ENCODE results near the gene FAM20B.
"Not testable (repeated sequence)": the region's sequence is repeated elsewhere in the genome, so short reads cannot be mapped to it uniquely, and the experiment has no call there.

FAM20B gene

GRCh38 chr1:179034720-179035119 is 9.0 kb downstream of the FAM20B start:
- no peak for TF ChIP-seq TAF1 (IDR thresholded peaks at IDR 0.05; ENCODE audit: low read depth, low read length)
- no peak for TF ChIP-seq POLR2AphosphoS5 (IDR thresholded peaks at IDR 0.05; ENCODE audit: low read depth, low read length)
- peak; percentile 39; the same call in 1 of the 2 replicates for TF ChIP-seq SPI1 (IDR thresholded peaks at IDR 0.05; ENCODE audit: low read depth, low read length)
- TF ChIP-seq PAX5 (IDR thresholded peaks at IDR 0.05; ENCODE audit: insufficient read depth, low read length, severe bottlenecking) = no peak
- TF ChIP-seq POLR2A (IDR thresholded peaks at IDR 0.05; ENCODE audit: low read depth, low read length) = no peak
- DNase-seq (ENCODE audit: insufficient read length, low spot score) (no peak), FAIRE-seq (peak; percentile 82)

GRCh38 chr1:179036844-179037465 is 11.3 kb downstream of the FAM20B start:
- peak; percentile 78 for FAIRE-seq
- no peak for DNase-seq (ENCODE audit: insufficient read length, low spot score)
- TF ChIP-seq POLR2A (IDR thresholded peaks at IDR 0.05; ENCODE audit: low read depth, low read length) (no peak), TAF1 (IDR thresholded peaks at IDR 0.05; ENCODE audit: low read depth, low read length) (no peak), POU2F2 (IDR thresholded peaks at IDR 0.05; ENCODE audit: low read depth, low read length) (no peak), POLR2AphosphoS5 (IDR thresholded peaks at IDR 0.05; ENCODE audit: low read depth, low read length) (no peak), PAX5 (IDR thresholded peaks at IDR 0.05; ENCODE audit: insufficient read depth, low read length, severe bottlenecking) (no peak), SPI1 (IDR thresholded peaks at IDR 0.05; ENCODE audit: low read depth, low read length) (no peak)

- no peak for FAIRE-seq
- TF ChIP-seq POLR2A (IDR thresholded peaks at IDR 0.05; ENCODE audit: low read depth, low read length) (no peak), POLR2AphosphoS5 (IDR thresholded peaks at IDR 0.05; ENCODE audit: low read depth, low read length) (no peak), PAX5 (IDR thresholded peaks at IDR 0.05; ENCODE audit: insufficient read depth, low read length, severe bottlenecking) (no peak), TAF1 (IDR thresholded peaks at IDR 0.05; ENCODE audit: low read depth, low read length) (no peak)
- DNase-seq (ENCODE audit: insufficient read length, low spot score) = no peak
Observed at GRCh38 chr1:179038528-179039281, 13.0 kb downstream of the FAM20B start.

- not testable (repeated sequence) for DNase-seq (ENCODE audit: insufficient read length, low spot score); FAIRE-seq
Observed at GRCh38 chr1:179039502-179040174, 13.9 kb downstream of the FAM20B start.

- FAIRE-seq; DNase-seq (ENCODE audit: insufficient read length, low spot score): not testable (repeated sequence)
Observed at GRCh38 chr1:179040175-179040551, 14.5 kb downstream of the FAM20B start.

- no peak for TF ChIP-seq PAX5 (IDR thresholded peaks at IDR 0.05; ENCODE audit: insufficient read depth, low read length, severe bottlenecking)
- TF ChIP-seq POU2F2 (IDR thresholded peaks at IDR 0.05; ENCODE audit: low read depth, low read length) = no peak
- TF ChIP-seq POLR2AphosphoS5 (IDR thresholded peaks at IDR 0.05; ENCODE audit: low read depth, low read length) = no peak
- TF ChIP-seq POLR2A (IDR thresholded peaks at IDR 0.05; ENCODE audit: low read depth, low read length) = no peak
- TF ChIP-seq TAF1 (IDR thresholded peaks at IDR 0.05; ENCODE audit: low read depth, low read length) = no peak
- no peak for TF ChIP-seq SPI1 (IDR thresholded peaks at IDR 0.05; ENCODE audit: low read depth, low read length)
- FAIRE-seq (no peak), DNase-seq (ENCODE audit: insufficient read length, low spot score) (no peak)
Observed at GRCh38 chr1:179042087-179042486, 16.4 kb downstream of the FAM20B start.

GRCh38 chr1:179042700-179043099 is 17.0 kb downstream of the FAM20B start:
- no peak for FAIRE-seq

GRCh38 chr1:179043266-179043665 is 17.6 kb downstream of the FAM20B start:
- DNase-seq (ENCODE audit: insufficient read length, low spot score) = no peak
- FAIRE-seq = no peak
- no peak for TF ChIP-seq POU2F2 (IDR thresholded peaks at IDR 0.05; ENCODE audit: low read depth, low read length)
- TF ChIP-seq TAF1 (IDR thresholded peaks at IDR 0.05; ENCODE audit: low read depth, low read length) = no peak
- no peak for TF ChIP-seq POLR2AphosphoS5 (IDR thresholded peaks at IDR 0.05; ENCODE audit: low read depth, low read length)
- TF ChIP-seq POLR2A (IDR thresholded peaks at IDR 0.05; ENCODE audit: low read depth, low read length) = no peak
- no peak for TF ChIP-seq PAX5 (IDR thresholded peaks at IDR 0.05; ENCODE audit: insufficient read depth, low read length, severe bottlenecking)
- no peak for TF ChIP-seq SPI1 (IDR thresholded peaks at IDR 0.05; ENCODE audit: low read depth, low read length)

More at GRCh38 chr1:179042700-179043099, 17.0 kb downstream of the FAM20B start:
- TF ChIP-seq POU2F2 (IDR thresholded peaks at IDR 0.05; ENCODE audit: low read depth, low read length) = no peak
- no peak for TF ChIP-seq PAX5 (IDR thresholded peaks at IDR 0.05; ENCODE audit: insufficient read depth, low read length, severe bottlenecking)
- TF ChIP-seq POLR2A (IDR thresholded peaks at IDR 0.05; ENCODE audit: low read depth, low read length) = no peak
- TF ChIP-seq TAF1 (IDR thresholded peaks at IDR 0.05; ENCODE audit: low read depth, low read length) = no peak
- no peak for TF ChIP-seq SPI1 (IDR thresholded peaks at IDR 0.05; ENCODE audit: low read depth, low read length)
- TF ChIP-seq POLR2AphosphoS5 (IDR thresholded peaks at IDR 0.05; ENCODE audit: low read depth, low read length) = no peak
- no peak for DNase-seq (ENCODE audit: insufficient read length, low spot score)

GRCh38 chr1:179043907-179044306 is 18.2 kb downstream of the FAM20B start:
- FAIRE-seq = no peak
- TF ChIP-seq SPI1 (IDR thresholded peaks at IDR 0.05; ENCODE audit: low read depth, low read length) = no peak
- TF ChIP-seq TAF1 (IDR thresholded peaks at IDR 0.05; ENCODE audit: low read depth, low read length) = no peak
- no peak for TF ChIP-seq POU2F2 (IDR thresholded peaks at IDR 0.05; ENCODE audit: low read depth, low read length)
- TF ChIP-seq PAX5 (IDR thresholded peaks at IDR 0.05; ENCODE audit: insufficient read depth, low read length, severe bottlenecking) = no peak
- TF ChIP-seq POLR2AphosphoS5 (IDR thresholded peaks at IDR 0.05; ENCODE audit: low read depth, low read length) = no peak
- TF ChIP-seq POLR2A (IDR thresholded peaks at IDR 0.05; ENCODE audit: low read depth, low read length) = no peak
- DNase-seq (ENCODE audit: insufficient read length, low spot score) = no peak

Data from GM12891 (cell line).